C4-2B (cell line): Measurements from ENCODE around the gene MYPN.

ENCODE experiments used
- CTCF ChIP-seq: fragments of 450-650 bp; conservative IDR thresholded peaks from 2 replicates; pipeline ENCODE4 v1.5.1; 2017; ENCODE audit warnings: mild to moderate bottlenecking
- ZFX ChIP-seq: fragments of 450-650 bp; IDR thresholded peaks from 2 replicates; pipeline ENCODE4 v1.6.1; 2017

- no peak for TF ChIP-seq CTCF
- no peak for TF ChIP-seq ZFX
Observed at GRCh38 chr10:68105820-68106219, 3.5 kb upstream of the MYPN start.
